GM18858 (cell line): ENCODE data around the gene ERBB3.
"Not testable (repeated sequence)": the region's sequence is repeated elsewhere in the genome, so short reads cannot be mapped to it uniquely, and the experiment has no call there.

Experiments used
- ATAC-seq: cut with Tn5 transposase; IDR thresholded peaks from one replicate; pipeline ENCODE4 v1.9.1; 2021; ENCODE audit not compliant: unreplicated experiment

Gene ERBB3

GRCh38 chr12:56079723-56080555 lies at the start of gene ERBB3:
Gene ERBB3 (plus strand): TSS chr12:56080165. CDS start chr12:56080301, 136 bp downstream.
- no peak for ATAC-seq

DNA sequence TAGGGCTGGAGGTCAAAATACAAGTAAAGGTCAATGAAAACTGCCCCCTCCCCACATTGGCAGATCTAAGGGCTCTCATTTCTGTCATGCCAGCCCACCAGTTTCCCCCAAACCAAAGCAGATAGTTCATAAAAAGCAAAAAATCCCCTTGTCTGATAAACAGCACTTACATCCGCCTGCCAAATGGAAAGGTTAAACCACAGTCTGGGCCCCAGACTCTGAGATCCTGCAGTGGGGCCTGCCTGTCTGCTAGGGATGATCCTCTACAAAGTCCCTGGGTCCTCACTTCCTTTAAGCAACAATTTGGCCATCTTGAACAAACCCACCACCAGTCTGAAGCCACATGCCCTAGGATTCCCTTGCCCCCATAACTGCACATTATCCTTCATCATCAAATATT lies 48.0 kb upstream of the ERBB3 start:
- ATAC-seq: no peak

DNA sequence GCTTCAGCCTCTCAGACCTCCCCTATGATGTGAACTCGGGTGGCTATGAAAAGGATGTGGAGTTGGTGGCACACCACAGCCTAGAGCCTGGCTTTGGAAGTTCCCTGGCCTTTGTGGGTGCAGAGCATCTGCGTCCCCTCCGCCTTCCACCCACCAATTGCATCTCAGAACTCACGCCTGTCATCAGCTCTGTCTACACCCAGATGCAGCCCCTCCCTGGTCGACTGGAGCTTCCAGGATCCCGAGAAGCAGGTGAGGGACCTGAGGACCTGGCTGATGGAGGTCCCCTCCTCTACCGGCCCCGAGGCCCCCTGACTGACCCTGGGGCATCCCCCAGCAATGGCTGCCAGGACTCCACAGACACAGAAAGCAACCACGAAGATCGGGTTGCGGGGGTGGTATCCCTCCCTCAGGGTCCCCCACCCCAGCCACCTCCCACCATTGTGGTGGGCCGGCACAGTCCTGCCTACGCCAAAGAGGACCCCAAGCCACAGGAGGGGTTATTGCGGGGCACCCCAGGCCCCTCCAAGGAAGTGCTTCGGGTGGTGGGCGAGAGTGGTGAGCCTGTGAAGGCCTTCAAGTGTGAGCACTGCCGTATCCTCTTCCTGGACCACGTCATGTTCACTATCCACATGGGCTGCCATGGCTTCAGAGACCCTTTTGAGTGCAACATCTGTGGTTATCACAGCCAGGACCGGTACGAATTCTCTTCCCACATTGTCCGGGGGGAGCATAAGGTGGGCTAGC lies 45.2 kb upstream of the ERBB3 start:
- ATAC-seq: no peak

- ATAC-seq: no peak
These were observed 42.8 kb upstream of the ERBB3 start for GRCh38 chr12:56037161-56037560.

DNA sequence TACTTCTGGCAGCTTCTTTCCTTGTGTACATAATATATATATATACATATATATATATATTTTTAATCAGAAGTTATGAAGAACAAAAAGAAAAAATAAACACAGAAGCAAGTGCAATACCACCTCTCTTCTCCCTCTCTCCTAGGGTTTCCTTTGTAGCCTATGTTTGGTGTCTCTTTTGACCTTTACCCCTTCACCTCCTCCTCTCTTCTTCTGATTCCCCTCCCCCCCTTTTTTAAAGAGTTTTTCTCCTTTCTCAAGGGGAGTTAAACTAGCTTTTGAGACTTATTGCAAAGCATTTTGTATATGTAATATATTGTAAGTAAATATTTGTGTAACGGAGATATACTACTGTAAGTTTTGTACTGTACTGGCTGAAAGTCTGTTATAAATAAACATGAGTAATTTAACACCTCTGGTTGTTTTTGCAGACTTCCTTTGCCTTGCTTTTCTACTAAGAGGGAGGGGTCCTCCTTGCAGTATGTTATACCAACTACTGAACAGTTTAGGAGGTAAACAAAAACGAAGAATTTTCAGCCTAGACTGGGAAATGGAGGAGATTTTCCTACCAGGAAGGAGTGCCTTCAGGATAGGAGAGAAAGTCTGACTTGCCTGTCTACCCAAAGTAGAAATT lies 41.8 kb upstream of the ERBB3 start:
- ATAC-seq: no peak

GRCh38 chr12:56040151-56040550 lies 39.8 kb upstream of the ERBB3 start:
- ATAC-seq: no peak

GRCh38 chr12:56040963-56041551 lies 38.9 kb upstream of the ERBB3 start:
- ATAC-seq: peak; percentile 7

DNA sequence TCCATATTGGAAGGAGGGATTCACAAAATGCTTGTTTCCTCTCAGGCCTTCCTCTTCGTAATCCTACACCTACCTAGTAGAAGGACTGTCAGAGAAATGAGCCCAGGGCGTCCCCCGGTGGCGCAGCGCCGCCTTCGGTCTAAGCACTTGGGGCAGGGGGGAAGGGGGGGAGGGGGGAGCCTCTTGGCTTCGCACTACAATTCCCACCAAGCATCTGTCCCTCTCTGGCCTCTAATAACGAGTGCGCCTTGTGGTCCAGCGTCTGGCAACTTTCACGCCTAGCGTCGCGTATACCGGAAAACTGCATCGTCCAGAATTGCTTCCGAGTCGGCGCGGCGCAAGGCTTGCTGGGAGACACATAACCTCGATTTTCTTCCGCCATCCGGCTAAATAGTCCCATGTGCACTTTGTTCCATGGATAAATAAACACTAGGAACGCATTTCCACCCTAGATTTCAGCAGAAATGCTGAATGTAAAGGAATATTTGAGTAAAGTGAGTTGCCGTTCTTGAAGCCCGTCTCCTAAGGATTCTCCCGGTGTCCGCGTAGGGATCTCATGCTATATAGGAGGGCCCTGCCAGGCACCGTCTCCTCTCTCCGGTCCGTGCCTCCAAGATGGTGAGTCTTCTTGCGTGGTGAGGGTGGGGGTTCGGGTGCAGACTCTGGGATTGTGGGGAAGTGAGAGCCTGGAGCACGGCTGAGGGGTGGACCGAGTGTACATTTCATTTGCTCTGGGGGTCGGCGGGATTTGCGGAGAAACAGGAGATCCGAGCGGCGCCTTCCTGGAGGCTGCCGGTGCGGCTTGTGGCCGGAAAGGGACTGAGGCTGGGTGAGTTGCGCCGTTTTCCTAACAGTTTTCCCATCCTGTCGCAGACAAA lies 38.2 kb upstream of the ERBB3 start, which contains the start of gene RPS26:
TSS of gene RPS26 (plus strand) at position 367 of the 878 bp plus-strand sequence. CDS start at position 616, 249 bp downstream.
- ATAC-seq: peak; percentile 82

DNA sequence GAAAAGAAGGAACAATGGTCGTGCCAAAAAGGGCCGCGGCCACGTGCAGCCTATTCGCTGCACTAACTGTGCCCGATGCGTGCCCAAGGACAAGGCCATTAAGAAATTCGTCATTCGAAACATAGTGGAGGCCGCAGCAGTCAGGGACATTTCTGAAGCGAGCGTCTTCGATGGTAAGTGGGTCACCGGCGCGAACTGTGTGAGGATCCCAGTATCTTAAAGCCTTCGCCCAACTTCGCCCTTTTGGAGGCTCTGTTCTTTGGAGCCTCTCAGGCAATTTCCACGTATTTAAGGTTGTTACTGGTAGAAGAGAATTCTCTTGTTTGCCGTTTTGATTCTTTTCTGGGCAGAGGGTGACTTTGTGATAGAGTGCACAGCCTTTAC lies 37.5 kb upstream of the ERBB3 start:
- ATAC-seq: not testable (repeated sequence)

- no peak for ATAC-seq
These were observed 37.1 kb upstream of the ERBB3 start for GRCh38 chr12:56042843-56043242.

DNA sequence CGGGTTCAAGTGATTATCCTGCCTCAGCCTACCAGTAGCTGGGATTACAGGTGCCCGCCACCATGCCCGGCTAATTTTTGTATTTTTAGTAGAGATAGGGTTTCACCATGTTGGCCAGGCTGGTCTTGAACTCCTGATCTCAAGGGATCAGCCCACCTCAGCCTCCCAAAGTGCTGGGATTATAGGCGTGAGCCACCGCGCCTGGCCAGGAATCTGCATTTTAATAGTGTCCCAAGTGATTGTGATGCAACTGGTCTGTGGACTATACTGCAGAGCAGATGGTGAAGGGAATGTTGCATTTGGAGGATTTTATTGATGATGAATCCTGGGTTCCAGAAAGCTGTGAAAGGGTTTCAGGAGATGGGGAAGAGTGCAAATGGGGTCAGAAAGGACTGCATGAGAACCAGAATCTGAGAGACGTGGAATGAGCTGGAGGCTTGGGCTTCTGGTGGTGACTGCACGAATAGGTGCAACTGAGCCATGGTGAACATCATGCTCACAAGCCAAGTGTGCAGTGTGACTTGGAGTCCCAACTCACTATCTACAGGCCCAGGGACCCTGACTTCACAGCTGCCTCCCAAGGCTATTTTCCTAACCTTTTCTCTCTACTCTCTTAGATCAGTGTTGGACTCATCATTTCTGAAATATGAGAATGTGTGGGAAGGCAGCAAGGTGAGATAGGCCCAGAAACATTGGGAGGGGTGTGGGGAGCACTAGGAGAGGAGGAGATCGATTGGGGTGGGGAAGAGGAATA lies 33.8 kb upstream of the ERBB3 start:
- no peak for ATAC-seq

- no peak for ATAC-seq
These were observed 26.5 kb upstream of the ERBB3 start for GRCh38 chr12:56053407-56053893.

GRCh38 chr12:56059964-56060363 lies 20.0 kb upstream of the ERBB3 start:
- ATAC-seq: not testable (repeated sequence)

GRCh38 chr12:56061982-56062381 lies 18.0 kb upstream of the ERBB3 start:
- ATAC-seq: no peak

- no peak for ATAC-seq
These were observed 17.0 kb upstream of the ERBB3 start for GRCh38 chr12:56062996-56063395.

- no peak for ATAC-seq
These were observed 8.3 kb upstream of the ERBB3 start for GRCh38 chr12:56071648-56072047.

DNA sequence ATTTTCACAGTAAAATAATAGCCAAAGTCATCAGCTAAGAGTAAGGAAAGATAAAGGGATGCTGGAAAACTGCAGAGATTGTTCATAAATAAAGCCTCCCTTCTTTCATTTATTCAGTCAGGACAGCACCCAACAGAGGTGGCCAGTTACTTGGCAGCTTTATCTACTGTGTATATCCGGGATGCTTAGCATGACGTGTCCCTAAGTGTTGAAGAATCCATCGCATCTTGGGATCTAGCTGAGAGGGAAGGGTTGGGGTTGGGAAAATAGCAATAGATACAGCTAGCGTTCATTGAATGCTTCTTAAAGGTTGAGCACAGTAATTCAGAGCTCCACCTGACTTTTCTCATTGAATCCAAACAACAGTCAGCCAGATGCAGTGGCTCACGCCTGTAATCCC lies 5.6 kb upstream of the ERBB3 start:
- ATAC-seq: no peak

- not testable (repeated sequence) for ATAC-seq
These were observed 2.0 kb upstream of the ERBB3 start for GRCh38 chr12:56077966-56078365.

DNA sequence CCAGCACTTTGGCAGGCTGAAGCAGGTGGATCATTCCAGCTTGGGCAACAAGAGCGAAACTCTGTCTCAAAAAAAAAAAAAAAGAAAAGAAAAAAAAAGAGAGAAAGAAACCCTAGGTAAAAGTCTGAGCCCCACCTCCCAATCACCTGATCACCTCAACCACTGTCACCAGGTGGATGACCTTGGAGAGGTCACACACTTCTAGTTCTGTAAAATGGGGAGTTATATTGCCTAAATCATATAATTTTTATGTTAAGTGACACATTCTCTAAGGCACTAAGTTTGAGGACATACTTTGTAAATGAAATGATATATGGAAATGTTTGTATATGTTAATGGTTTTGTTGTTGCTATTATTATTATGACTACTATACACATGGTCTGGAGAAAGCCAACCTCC lies 1.5 kb upstream of the ERBB3 start:
- ATAC-seq: no peak
